Heart right ventricle (tissue), 16 donors: Measurements from ENCODE around the gene HAPSTR1. TPM values are rescaled to one million over a fixed set of nuclear protein-coding genes. Genes with fewer than 3 reads are reported as not detected.

ENCODE experiments used
- ATAC-seq, 8 donors: fragments of 200-7000 bp; cut with Tn5 transposase; one replicate each; pipeline ENCODE4 v1.9.1; 2020; ENCODE audit warnings: mild to moderate bottlenecking in 8 of 8, moderate library complexity in 8 of 8, moderate number of reproducible peaks in 1 of 8
- DNase-seq, 2 donors: peaks; one replicate each; pipeline ENCODE4 v3.0.0-alpha.2; 2020
- H3K27ac ChIP-seq, 10 donors: fragments of 200-600 bp; sonication (generic) in 2 of 10; one replicate each; pipeline versions ENCODE4 v1.5.0 to v1.8.0; 2020 to 2022; ENCODE audit warnings: mild to moderate bottlenecking in 3 of 10
- H3K27me3 ChIP-seq, 7 donors: fragments of 200-600 bp; one replicate each; pipeline ENCODE4 v1.8.0; 2021 to 2022; ENCODE audit warnings: mild to moderate bottlenecking in 2 of 7
- H3K36me3 ChIP-seq, 9 donors: fragments of 200-600 bp; sonication (generic) in 1 of 9; one replicate each; pipeline versions ENCODE4 v1.5.0 to v1.8.0; 2020 to 2022; ENCODE audit warnings: mild to moderate bottlenecking in 2 of 9
- H3K4me1 ChIP-seq, 9 donors: fragments of 200-600 bp; sonication (generic) in 1 of 9; one replicate each; pipeline versions ENCODE4 v1.5.0 to v1.8.0; 2020 to 2022; ENCODE audit warnings: mild to moderate bottlenecking in 4 of 9
- H3K4me3 ChIP-seq, 10 donors: fragments of 200-600 bp; sonication (generic) in 2 of 10; one replicate each; pipeline versions ENCODE4 v1.5.0 to v1.8.0; 2020 to 2022; ENCODE audit warnings: mild to moderate bottlenecking in 7 of 10, moderate library complexity in 2 of 10
- H3K9me3 ChIP-seq, 11 donors: fragments of 200-600 bp in 10 of 11; sonication (generic) in 2 of 11; one replicate each; pipeline versions ENCODE4 v1.5.0 to v1.8.0; 2013 to 2022; ENCODE audit warnings: mild to moderate bottlenecking in 2 of 11, control low read depth in 1 of 11, moderate library complexity in 1 of 11
- WGBS, 2 donors: extraction: QIAGEN DNeasy Blood & Tissue Kit; methylation state at CpG; one replicate each; pipeline ENCODE4 v1.1.7; 2013; ENCODE audit warnings: inconsistent platforms in 1 of 2; 5-methylcytosine and 5-hydroxymethylcytosine counted together
- intact Hi-C, 10 donors: fragments of 100-400 bp; cut with DNase I; formaldehyde crosslinking; loops; one replicate each; pipeline versions ENCODE4 v1.11.1 to v1.14.2; 2022
- polyA plus RNA-seq, 2 donors: library from polyadenylated mRNA; stranded (reverse); fragments of 200-250 nt; gene quantifications; one replicate each; pipeline ENCODE4 v1.2.3, GENCODE V29; 2013
- total RNA-seq, 10 donors: library from RNA; stranded (reverse); fragmentation: NEBNext Ultra II Directional in 3 of 10; extraction: Animal tissue kit (Norgen Biotek cat#: 25700) in 3 of 10; gene quantifications; one replicate each; pipeline versions ENCODE4 v1.2.1 to v1.2.4, GENCODE V29; 2021 to 2023
- TF ChIP-seq, protein P1 (sequence below), 9 donors: fragments of 200-600 bp; sonication (generic) in 2 of 9; IDR thresholded peaks; one replicate each; pipeline versions ENCODE4 v1.5.0 to v1.8.0; 2021 to 2022; ENCODE audit warnings: antibody characterized with exemption in 9 of 9, mild to moderate bottlenecking in 5 of 9, moderate library complexity in 1 of 9
- donor health status: Arrhythmogenic right ventricular cardiomyopathy.
- donor health status: ischemic (EF 13 %, LVEDD 7.1; RV severe dilation, severe dysfunction).
- donor health status: healthy with polysubstance abuse.
- donor health status: DM: no; HTN: yes; CAD: no.
- donor health status: DM: no; HTN: no; CAD: no.
- donor health status: ischemic (EF 25% LVEDD 6.9; RV normal size, moderate dysfunction).
- donor health status: ischemic (EF 25% LVEDD 5.7; RV mildly dilated, moderate dysfunction).
- donor health status: healthy.
- donor health status: DM: yes; HTN: yes; CAD: no.
- donor health status: Ischemic cardiomyopathy.
- donor health status: ischemic (EF 35%, LVEDD 5.7; RV mildly dilated, moderate dysfunction).
- donor health status: nonischemic (EF 11% LVEDD 7.7; RV severe dilation, severe dysfunction).
- donor health status: DM: yes; HTN: yes; CAD: no.
- donor health status: PGD.
- donor health status: ischemic (EF 29% LVEDD 5.4; RV normal size, mild dysfunction).
- donor health status: nonischemic (EF 23%, LVEDD 6.1; RV moderate dilation, normal function).

The HAPSTR1 gene
- total and polyA plus RNA-seq, 12 donors: 10.2 to 74.7 (median 63.7) TPM

DNA sequence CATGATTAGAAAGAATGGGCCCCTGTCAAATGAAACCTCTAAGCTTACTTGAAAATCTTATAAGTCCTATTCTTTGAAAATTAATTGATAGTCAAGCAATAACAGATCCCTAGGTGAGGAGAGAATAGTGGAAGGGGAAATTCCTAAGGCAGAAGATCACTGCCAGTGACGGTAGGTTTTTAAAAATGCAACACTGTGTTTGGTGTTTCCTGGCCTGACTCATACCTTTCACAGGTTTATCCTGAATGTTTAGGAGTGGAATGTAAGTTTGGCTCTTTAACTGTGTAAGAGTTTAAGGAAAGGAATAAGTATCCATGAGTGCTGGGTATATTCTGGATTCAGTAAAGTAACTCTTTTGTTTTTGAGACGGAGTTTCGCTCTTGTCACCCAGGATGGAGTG, 23.8 kb downstream of the HAPSTR1 start:
- no peak for ATAC-seq
- TF ChIP-seq, protein P1, sequence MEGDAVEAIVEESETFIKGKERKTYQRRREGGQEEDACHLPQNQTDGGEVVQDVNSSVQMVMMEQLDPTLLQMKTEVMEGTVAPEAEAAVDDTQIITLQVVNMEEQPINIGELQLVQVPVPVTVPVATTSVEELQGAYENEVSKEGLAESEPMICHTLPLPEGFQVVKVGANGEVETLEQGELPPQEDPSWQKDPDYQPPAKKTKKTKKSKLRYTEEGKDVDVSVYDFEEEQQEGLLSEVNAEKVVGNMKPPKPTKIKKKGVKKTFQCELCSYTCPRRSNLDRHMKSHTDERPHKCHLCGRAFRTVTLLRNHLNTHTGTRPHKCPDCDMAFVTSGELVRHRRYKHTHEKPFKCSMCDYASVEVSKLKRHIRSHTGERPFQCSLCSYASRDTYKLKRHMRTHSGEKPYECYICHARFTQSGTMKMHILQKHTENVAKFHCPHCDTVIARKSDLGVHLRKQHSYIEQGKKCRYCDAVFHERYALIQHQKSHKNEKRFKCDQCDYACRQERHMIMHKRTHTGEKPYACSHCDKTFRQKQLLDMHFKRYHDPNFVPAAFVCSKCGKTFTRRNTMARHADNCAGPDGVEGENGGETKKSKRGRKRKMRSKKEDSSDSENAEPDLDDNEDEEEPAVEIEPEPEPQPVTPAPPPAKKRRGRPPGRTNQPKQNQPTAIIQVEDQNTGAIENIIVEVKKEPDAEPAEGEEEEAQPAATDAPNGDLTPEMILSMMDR (IDR thresholded peaks at IDR 0.05): no peak
- no peak for DNase-seq
- Histone ChIP-seq H3K27ac (no peak overlapping the region), H3K4me3 (no peak overlapping the region), H3K27me3 (no peaks in the 10 kb centered on the region), H3K36me3 (peaks cover 0 to 70% (median 9%) of the 10 kb centered on the region in 9 donors), H3K9me3 (no peaks in the 10 kb centered on the region), H3K4me1 (peaks cover 2 to 99% (median 90%) of the 10 kb centered on the region in 9 donors)
- intact Hi-C loops: no loop called here
- WGBS, 2 donors: 69 to 74% methylated on average over 3 of the region's 3 CpGs

DNA sequence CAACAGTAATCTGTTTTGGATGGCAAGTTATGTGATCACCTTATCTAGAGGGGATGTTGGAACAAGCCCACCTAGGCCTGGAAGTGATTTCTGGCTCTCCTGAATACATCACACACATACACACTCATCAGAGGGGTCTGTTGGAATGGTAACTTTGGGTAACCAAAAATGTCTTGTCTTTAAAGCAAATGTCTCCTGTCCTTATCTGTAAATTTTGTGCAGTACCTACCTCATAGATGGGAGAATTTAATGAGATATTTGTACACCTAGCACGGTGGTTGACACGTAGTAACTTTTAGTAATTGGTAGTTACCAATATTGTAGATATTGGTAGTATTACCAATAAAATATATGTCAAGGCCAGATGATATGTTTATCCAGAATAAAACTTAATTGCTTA, 24.7 kb downstream of the HAPSTR1 start:
- Histone ChIP-seq H3K27me3 (no peaks in the 10 kb centered on the region), H3K36me3 (peaks cover 0 to 67% (median 6%) of the 10 kb centered on the region in 9 donors), H3K4me1 (peaks cover 2 to 99% (median 84%) of the 10 kb centered on the region in 9 donors), H3K9me3 (no peaks in the 10 kb centered on the region), H3K27ac (no peak overlapping the region), H3K4me3 (no peak overlapping the region)
- TF ChIP-seq, protein P1 (IDR thresholded peaks at IDR 0.05): no peak
- DNase-seq (no peak), ATAC-seq (no peak)
- 95 to 98% methylated on average over 2 of the region's 2 CpGs for WGBS, 2 donors
- intact Hi-C loops: no loop called here

DNA sequence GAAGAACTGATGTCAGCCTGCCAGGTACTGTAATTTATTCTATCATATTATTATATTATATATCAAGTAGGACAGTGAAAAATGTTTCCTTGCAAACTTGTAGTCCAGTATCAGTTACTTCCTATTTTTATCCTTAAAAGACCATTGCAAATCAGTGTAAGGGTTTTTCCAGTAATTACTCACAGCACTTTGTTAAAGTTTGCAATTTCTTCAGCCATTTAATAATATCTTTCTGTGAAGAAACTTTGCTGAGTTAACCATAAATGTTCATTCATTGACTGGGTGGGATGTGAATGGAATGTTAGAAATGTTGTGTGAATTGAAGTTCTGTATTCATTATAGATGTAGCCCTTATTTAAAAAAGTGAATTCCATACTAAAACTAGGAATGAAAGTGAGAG, 26.7 kb downstream of the HAPSTR1 start:
- Histone ChIP-seq H3K4me3 (no peak overlapping the region), H3K27me3 (no peaks in the 10 kb centered on the region), H3K4me1 (peaks cover 0 to 97% (median 75%) of the 10 kb centered on the region in 9 donors), H3K27ac (no peak overlapping the region), H3K9me3 (no peaks in the 10 kb centered on the region), H3K36me3 (peaks cover 0 to 75% (median 15%) of the 10 kb centered on the region in 9 donors)
- ATAC-seq (no peak), DNase-seq (no peak)
- TF ChIP-seq, protein P1 (IDR thresholded peaks at IDR 0.05): no peak
- intact Hi-C loops: no loop called here

- H3K27me3 ChIP-seq: no peaks in the 10 kb centered on the region
- peak in 6 of 8 donors; percentile 16 to 60 (median 32) for ATAC-seq
- intact Hi-C loops: loop anchor here in 1 of 10 donors (10.0 kb wide), 1 partner anchor 185 kb away; no protein-coding TSS in a partner anchor
- H3K9me3 ChIP-seq: no peaks in the 10 kb centered on the region
- DNase-seq: peak in 1 of 2 donors; percentile 55
- 30 to 43% methylated on average over 3 of the region's 3 CpGs for WGBS, 2 donors
- H3K36me3 ChIP-seq: peaks cover 0 to 87% (median 16%) of the 10 kb centered on the region in 9 donors
- peak overlapping the region in 2 of 10 donors; percentile 32 to 48 for H3K27ac ChIP-seq
- no peak overlapping the region for H3K4me3 ChIP-seq
- TF ChIP-seq, protein P1 (IDR thresholded peaks at IDR 0.05): no peak
- H3K4me1 ChIP-seq: peaks cover 0 to 96% (median 70%) of the 10 kb centered on the region in 9 donors
These were observed 28.4 kb downstream of the HAPSTR1 start for GRCh38 chr16:9119795-9120194.
